HG02571 (cell line): ENCODE results near the gene RBFOX1.

Experiments
- ATAC-seq: cut with Tn5 transposase; IDR thresholded peaks from one replicate; pipeline ENCODE4 v1.9.1; 2021; ENCODE audit warnings: mild to moderate bottlenecking, moderate library complexity; ENCODE audit not compliant: unreplicated experiment

RBFOX1 gene

DNA sequence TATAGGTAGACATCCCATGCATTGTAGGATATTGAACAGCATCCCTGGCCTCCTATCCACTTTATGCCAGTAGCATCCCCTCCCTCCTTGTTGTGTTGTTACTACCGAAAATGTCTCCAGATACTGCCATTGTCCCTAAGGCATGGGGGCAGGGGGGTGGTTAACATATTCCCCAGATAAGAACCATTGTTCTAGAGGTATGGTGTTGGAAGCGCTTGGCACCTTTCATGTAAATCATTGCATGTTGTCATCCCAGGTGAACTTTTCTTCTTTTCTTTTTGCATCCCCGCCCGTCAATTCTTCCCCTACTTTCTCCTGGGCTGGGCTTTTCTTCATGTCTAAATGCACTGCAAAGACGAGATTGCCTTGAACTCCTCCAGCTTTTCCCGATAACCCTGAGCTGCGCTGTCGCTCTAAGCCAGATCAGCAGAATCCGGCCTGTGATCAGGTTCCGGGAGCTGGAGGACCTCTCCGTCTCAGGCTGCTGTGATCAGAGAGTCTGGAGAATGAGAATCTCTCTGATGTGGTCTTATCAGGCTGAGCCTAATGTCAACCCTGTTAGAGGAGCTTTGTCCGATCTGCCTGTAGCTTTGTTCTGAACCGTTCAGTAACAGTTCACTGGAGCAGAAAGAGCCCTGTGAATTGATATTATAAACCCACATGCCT is 76.2 kb downstream of the RBFOX1 start:
- no peak for ATAC-seq

- ATAC-seq: no peak
Measured at GRCh38 chr16:7419441-7419840, 86.8 kb downstream of the RBFOX1 start.

DNA sequence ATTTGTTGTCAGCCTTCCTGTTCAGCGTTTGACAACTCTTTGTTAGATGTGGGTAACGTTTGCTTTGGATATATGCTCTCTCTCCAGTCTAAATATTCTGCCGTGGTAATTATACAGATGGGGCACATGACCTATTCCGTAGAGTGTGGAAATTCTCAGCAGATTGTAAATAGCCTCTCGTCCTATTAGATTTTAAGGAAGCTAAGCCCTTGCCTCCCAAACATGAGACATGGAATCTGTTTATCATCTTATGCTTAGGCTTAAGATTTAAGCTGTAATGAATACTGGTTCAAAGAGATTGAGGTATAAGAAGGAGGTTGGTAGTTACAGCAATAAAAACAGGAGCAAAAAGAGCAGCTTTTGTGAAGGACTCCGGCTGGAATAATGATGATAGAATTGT is 87.4 kb downstream of the RBFOX1 start:
- ATAC-seq: no peak

DNA sequence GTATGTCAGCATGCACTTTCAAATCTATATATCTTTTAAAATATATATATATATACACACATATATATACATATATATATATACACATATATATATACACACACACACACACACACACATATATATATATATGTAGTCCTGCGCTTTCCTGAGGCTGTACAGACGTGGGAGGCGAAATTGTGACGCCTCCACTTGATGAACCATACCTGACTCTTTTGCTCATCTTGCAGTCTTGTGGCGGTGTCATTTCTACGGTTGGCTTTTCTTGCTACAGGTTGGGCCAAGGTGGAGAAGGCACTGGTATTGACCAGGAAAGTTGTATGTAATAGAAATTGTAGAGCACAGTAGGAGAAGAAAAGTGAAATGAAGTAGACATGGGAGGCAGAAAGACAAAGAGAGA is 88.2 kb downstream of the RBFOX1 start:
- no peak for ATAC-seq

GRCh38 chr16:7421578-7421977 is 88.9 kb downstream of the RBFOX1 start:
- ATAC-seq: no peak

GRCh38 chr16:7422036-7422888 is 89.6 kb downstream of the RBFOX1 start:
- ATAC-seq: no peak

DNA sequence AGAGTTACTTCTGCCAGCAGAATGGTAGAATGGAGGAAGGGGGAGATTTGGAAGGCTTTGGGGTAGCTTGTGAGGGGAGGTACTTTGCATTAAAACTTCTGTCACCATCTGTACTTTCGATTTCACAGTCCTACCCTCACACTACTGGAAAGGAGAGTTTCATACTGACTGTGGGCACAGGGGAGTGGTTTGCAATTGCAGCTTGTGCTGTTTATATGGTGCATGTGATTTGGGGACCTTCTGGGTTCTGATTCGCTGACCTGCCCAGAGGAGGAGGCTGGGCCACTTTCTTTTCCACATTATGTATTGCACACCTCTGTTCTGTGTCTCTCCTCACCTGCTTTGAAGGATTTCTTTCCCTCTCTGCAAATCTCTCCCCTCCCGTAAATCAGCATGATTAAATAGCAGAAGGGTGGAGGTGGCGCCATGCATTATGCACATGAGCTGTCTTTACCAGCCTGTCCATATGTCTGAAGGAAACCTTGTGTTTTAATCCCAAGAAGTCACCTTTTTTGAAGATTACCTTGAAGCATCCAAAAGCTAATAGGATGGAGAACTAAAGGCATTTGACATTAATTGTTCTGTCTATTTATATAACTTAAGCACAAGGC is 90.9 kb downstream of the RBFOX1 start:
- no peak for ATAC-seq

DNA sequence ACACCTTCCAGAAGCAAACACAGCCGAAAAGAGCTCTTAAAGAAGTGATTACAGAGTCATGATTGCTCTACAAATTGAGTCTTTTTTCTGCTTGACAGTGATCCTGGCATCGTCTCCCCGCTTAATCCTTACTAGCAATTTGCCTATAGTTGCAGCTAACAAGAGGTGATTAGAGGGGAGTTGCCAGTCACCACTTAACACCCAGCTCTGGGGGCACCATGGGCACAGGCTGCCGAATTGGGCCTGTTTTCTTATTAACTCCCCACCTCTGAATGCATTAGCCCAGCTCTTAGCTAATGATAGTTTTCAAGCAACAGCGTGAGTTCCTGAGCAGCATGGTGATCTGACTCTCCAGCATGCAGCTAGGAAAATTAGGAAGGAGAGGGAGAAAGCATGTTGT is 93.5 kb downstream of the RBFOX1 start:
- ATAC-seq: no peak

DNA sequence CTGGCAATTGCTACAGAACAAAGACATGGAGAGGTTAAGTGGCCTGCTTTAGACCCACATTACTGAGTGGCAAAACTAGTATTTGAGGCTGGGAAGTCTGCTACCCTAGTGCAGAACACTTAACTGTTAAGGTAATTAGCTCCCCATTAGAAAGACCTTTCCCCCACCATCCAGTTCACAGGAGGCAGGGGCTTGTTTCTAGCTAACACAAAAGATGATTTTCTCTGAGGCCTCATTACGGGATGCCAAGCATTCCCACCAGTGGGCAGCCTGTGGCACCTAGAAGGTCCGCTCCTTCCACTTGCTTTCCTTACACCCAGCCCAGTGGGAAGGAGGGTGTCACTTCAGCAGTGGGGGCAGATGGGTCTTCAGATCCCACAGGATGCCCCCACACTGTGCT is 99.1 kb downstream of the RBFOX1 start:
- ATAC-seq: no peak

DNA sequence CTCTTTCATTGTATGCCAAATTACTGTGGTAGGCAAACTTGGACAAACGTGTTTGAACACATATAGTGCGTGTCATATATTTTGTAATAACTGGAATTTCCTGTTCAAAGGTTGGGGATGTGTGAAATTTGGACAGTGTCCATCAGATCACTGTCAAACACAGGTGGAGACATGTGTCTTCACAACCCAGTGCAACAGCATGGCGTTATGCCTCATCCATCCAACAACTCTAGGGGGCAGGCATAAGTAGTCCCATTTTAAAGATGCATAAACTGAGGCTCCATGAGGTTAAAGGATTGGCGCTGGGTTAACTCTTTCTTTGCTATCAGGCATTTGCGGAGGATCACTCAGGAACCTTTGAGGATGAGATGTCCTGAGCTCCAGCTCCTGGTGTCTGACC is 103.7 kb downstream of the RBFOX1 start:
- ATAC-seq: no peak

GRCh38 chr16:7437135-7437804 is 104.6 kb downstream of the RBFOX1 start:
- ATAC-seq: no peak

DNA sequence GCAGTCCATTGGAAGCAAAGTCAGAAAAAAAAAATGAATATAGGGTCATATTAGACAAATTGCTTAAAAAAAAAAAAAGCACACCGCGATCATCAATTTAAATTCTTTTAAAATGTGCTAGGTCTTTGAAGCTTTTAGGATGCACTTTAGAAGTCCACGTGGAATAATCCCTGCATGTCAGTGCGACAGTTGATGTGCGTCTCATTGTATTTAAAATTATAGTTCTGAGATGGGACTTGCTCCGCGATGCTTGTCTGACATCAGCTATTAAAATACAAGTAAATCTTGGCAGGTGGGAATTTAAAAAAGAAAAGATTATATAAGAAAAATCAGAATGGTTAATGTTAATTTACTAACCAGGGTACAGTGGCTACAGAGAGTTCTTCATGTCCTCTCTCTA is 105.2 kb downstream of the RBFOX1 start:
- no peak for ATAC-seq

DNA sequence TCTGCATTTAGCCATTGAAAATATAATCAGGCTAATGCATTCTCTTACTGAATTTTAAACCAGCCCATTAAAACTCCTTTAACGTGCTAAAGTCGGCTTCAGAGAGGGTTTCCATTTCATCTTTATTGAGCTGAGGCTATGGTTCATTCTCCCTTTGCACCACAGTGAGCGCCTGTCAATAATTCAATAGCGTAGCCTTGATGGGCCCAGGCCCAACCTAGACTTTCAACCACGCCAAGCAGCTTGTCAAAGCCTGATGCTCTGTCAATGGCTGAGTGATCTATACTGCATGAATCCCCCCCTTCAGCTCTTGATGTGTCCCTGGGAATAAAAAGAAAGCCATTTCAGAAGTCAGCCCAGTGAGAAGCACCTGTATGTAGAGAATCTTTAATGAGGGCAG is 106.0 kb downstream of the RBFOX1 start:
- ATAC-seq: no peak

DNA sequence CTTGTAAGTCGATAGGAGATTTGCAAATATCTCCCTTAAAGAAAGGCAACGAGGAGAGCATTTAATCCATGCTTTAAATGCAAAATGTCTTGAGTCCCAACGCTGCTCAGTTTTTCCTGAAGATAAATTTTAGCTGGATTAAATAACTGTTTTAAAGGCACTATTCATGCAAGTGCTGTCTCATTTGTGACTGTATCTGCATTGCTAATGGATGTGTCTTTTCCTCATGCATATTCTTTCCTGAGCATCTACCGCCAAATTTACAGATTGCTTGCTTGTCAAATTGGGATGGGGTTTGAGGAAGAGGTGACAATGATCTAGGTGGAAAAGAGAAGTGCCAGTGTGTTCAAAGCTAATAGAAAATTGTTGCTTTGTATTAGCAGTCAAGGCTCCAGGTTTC is 106.9 kb downstream of the RBFOX1 start:
- ATAC-seq: no peak

- ATAC-seq: no peak
Measured at GRCh38 chr16:7440886-7441400, 108.3 kb downstream of the RBFOX1 start.

DNA sequence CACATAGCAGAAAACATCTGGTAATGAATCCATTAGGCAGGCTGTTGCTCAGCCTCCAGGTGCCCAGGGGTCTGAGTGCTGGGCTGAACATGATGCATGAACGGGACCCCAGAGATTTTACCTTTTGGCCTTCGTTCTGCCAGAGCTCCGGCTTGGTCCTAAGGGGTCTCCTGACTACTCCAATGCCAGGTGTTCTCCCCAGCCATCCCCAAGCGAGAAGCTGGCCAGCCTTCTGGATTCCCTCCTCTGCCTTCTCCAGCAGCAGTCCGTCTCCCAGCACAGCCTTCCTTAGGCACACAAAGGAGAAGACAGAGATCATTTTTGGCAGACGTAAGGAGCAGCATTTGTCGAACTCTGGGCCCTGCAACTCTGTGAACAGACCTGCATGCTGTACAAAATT is 109.4 kb downstream of the RBFOX1 start:
- no peak for ATAC-seq

DNA sequence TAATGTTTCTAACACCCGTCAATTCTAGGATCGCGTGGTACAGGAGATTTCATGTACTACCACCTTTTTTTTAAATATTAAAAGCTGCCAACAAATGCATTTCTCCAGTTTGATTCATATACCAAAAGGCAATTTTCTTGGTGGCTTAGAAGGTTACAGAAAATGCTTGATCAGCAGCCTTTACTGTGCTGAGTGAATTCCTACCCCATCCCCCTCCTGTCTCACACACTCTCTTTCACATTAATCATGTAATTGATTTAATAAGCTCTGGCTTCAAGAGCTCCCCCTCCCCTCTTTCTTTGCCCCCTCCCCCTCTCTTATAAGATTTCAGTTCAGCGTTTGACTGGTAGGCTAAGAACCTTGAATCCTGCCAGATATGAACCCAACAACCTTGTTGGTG is 110.5 kb downstream of the RBFOX1 start:
- ATAC-seq: no peak

DNA sequence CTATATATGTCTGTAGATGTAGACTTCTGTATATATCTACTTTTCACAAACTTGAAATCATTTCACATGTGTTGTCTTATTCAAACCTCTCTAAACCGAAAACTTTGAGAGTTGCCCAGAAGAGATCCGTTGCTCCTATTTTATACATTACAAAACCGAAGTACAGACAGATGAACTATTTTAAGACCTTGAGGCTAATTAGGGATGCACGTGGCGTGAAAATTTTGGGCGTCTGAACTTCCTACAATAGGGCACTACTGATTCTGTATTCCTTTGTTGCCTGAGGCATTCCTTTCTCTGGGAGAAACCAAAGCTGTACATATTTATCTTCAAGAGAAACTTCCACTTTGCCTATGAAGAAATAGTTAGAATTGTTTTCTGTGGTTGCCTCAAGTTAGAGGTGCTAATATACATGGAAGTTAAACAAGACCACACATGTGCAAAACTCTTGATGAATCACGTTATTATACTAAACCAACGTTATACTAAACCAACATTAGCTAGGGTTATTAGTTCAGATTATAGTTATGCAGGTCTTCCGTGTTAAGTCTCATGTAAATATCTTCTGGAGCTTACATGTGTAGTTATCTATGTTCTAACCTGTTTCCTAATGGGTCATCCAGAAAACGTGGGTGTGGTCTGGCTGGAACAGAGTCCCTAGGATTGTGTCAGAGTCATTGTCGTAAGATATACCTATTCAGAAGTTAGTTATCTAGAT is 111.2 kb downstream of the RBFOX1 start:
- ATAC-seq: no peak

DNA sequence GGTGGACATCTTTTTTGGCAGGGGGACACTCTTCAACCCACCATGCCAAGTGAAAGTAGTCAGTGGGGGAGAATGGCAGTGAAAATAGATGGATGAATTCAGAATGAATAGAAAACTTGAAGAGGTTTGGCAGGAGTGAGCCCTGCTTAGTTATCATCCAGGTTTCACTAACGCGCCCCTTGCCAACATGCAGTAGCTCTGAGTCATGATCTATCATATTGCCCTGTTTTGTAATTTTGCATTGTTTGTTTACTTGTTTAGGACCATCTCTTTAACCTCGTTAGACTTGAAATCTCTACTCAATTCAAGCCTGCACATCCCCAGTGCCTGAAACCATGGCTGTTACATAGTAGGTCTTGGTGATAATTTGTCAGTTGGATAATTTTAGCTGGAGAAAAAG is 116.7 kb downstream of the RBFOX1 start:
- no peak for ATAC-seq

DNA sequence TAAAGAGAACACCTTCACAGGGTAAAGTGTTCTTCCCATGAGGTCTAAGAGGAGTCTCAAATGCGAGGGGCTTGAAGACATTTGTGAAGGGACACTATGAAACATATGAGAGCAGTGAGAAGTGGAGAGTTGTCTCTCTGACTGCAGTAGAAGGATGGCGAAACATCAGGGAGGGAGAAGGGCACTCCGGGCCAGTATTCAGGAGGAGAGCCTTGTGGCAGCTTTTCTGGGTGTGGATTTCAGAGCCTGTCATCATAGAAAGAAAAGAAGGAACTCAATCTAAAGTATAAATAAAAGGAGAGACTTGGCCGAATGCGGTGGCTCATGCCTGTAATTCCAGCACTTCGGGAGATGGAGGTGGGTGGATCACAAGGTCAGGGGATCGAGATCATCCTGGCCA is 117.2 kb downstream of the RBFOX1 start:
- no peak for ATAC-seq

GRCh38 chr16:7450440-7450839 is 117.8 kb downstream of the RBFOX1 start:
- ATAC-seq: no peak
